GM12892 (cell line): ENCODE data around the gene RMRP.

ENCODE experiments used
- POLR2A ChIP-seq: IDR thresholded peaks from 2 replicates; pipeline ENCODE4 v1.6.1; 2011; ENCODE audit warnings: low read depth, low read length, control low read depth
- POLR2AphosphoS5 ChIP-seq: IDR thresholded peaks from 2 replicates; pipeline ENCODE4 v1.6.1; 2011; ENCODE audit warnings: low read depth, low read length, control low read depth
- TAF1 ChIP-seq: IDR thresholded peaks from 2 replicates; pipeline ENCODE4 v1.6.1; 2011; ENCODE audit warnings: low read depth, mild to moderate bottlenecking, control low read depth, low read length, borderline replicate concordance

GRCh38 chr9:35609820-35610163 is 48.0 kb downstream of the RMRP start:
- TF ChIP-seq POLR2AphosphoS5 (no peak), TAF1 (no peak), POLR2A (no peak)
